GM19452 (cell line): ENCODE results near the gene PDCD11.
"Not testable (repeated sequence)": the region's sequence is repeated elsewhere in the genome, so short reads cannot be mapped to it uniquely, and the experiment has no call there.

Experiments
- ATAC-seq: cut with Tn5 transposase; IDR thresholded peaks from one replicate; pipeline ENCODE4 v1.9.1; 2021; ENCODE audit not compliant: unreplicated experiment

Gene PDCD11

DNA sequence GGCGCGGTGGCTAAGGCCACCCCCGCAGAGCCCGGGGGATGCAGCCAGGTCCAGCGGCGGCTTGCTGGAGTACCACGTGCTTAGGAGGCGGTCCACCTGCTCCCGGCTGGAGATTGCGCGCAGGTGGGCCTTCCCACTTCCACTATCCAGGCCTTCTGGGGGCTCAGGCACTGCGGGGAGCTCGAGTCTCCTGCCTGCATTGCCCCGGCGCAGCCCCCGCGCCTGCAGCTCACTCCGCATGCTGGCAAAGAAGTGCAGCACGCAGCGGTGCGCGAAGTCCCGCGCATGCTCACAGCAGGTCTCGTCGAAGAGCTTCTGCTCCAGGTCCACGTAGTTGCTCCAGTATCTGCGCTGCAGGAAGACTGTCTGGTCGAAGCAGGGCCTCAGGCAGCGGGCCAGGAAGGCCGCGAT is 76.8 kb downstream of the PDCD11 start:
- no peak for ATAC-seq

GRCh38 chr10:103474077-103474476 is 77.7 kb downstream of the PDCD11 start:
- ATAC-seq, result no peak

GRCh38 chr10:103475437-103475836 is 79.0 kb downstream of the PDCD11 start:
- ATAC-seq, result no peak

GRCh38 chr10:103476046-103476768 is 79.8 kb downstream of the PDCD11 start:
- no peak for ATAC-seq

- ATAC-seq, result no peak
Measured at GRCh38 chr10:103478671-103479070, 82.2 kb downstream of the PDCD11 start.

- no peak for ATAC-seq
Measured at GRCh38 chr10:103479135-103479534, 82.7 kb downstream of the PDCD11 start, which contains the start of gene CALHM3. Gene CALHM3, minus strand, starts transcription at chr10:103479240. Its CDS starts 208 bp downstream, at chr10:103479032.

DNA sequence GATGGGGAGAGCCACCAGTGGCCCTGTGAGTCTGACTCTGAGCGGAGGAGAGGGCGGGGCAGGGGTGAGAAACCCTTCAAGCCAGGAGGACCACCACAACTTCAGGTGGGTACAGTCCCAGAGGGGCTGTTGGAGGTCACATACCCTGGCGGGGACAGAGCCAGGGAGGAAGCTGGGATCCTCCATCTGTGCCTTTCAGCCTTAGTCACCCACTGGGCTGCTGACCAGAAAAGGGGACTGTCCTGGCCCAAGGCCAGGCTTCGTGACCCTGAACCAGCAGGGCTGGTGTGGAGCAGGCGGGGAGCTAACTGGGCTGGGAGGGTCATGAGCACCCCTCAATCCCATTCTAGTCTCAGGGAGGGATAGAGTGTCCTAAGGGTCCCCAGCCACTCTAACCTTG is 84.1 kb downstream of the PDCD11 start:
- no peak for ATAC-seq

DNA sequence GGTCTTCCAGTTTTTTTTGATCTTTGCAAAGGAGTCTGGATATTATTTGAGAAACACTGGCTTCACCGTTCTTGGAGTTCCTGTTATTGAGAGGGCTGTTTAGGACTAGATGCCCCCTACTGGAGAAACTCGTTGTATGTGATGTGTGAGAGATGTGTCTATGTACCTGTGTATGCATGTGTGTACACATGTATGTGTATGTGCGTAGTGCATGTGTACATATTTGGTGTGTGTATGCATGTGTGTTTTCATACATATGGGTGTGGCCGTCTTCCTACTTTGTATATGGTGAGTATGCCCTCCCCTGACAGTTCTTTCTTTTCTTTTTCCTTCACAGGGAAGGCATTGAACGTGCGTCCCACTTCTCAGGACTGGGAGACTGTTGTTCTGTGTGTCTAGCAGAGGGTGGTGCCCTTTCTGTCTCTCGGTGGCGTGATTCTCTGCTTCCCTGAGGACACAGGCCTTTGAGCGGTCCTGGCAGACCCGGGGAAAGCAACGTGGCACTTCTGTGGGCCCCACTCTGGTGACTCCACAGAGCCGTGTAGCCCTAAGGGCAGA is 85.6 kb downstream of the PDCD11 start:
- no peak for ATAC-seq

- not testable (repeated sequence) for ATAC-seq
Measured at GRCh38 chr10:103486635-103487409, 90.4 kb downstream of the PDCD11 start.

DNA sequence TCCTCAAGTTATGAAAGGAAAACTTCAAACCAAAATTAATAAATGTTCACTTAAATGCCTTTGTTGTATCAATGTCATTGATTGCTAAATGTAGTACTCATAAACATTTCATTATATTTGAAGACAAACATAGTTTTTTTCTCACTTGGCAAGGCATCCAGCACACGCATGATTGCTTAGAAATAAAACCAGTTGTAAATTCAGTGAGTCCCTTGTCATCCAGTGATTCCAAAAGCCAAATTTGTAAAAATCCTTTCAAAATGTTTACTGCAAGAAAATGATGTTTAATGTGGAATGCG is 90.9 kb downstream of the PDCD11 start:
- no peak for ATAC-seq

- peak; percentile 10 for ATAC-seq
Measured at GRCh38 chr10:103490986-103491314, 94.5 kb downstream of the PDCD11 start.

DNA sequence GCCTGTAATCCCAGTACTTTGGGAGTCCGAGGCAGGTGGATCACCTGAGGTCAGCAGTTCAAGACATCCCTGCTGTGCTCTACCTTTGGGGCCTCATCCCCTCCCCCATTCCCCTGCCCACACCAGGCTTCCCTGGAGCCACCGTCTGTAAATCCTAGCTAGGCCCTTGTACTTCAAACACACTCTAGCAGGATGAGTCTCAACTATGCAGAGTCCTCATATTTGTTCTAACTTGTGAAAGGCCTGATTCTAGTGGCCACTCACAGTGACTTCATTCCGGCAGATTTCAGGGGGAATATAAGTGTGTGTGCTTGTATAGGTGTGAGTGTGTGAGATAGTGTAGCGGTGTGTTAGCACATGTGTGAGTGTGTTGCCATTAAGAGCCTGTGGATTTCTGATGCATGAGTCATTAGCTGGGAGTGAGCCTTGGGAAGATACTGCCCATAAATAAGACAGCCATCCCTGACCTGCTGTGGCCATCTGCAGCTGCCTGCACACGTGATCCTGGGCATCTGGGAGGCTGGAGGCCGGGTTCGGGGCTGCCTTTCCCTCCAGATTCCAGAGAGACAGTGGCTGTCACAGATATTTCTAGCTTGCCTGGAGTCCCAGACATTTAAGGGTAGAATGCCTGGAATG is 95.4 kb downstream of the PDCD11 start:
- ATAC-seq, result no peak

GRCh38 chr10:103492655-103493261 is 96.3 kb downstream of the PDCD11 start:
- no peak for ATAC-seq

DNA sequence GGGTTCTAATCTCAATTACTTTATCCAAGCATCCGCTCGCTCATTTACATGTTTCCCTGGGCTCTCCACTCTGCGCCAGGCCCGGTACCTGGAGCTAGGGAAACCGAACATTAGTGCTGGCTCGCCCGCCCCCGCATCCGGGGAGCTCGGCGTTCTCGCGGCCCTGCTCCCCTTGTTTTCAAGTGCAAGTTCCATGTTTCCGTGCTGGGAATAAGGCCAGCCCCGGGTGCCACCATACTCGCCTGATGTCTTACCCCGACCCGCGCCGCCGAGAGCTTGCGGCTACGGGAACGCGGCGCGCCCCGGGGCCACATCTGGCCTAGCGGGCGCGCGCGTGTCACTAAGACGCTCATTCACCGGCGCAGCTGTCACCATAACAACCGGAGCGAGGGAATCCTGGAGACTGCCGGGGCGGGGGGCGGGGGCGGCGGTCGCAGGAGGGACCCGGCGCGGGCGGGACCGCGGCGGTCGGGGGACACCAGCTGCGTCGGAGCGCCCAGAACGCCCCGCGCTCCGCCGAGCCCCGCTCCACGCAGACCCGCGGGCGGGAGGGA is 97.0 kb downstream of the PDCD11 start, which contains the start of gene NEURL1:
Gene NEURL1, plus strand, starts transcription at position 344 of the 554 bp plus-strand sequence. CDS start 683 bp downstream, outside the sequence.
- ATAC-seq, result no peak

- ATAC-seq, result no peak
Measured at GRCh38 chr10:103493916-103494877, 97.8 kb downstream of the PDCD11 start.

- ATAC-seq, result no peak
Measured at GRCh38 chr10:103495321-103495720, 98.9 kb downstream of the PDCD11 start.
